SU-DHL-6 (cell line): ENCODE measurements around the gene RELN.

Experiments used
- CTCF ChIP-seq: fragments of 200-600 bp; sonication (generic); IDR thresholded peaks from one replicate; pipeline ENCODE4 v1.5.1; 2017; ENCODE audit warnings: antibody characterized with exemption, mild to moderate bottlenecking, low read length, moderate library complexity; ENCODE audit not compliant: insufficient read depth, poor library complexity, severe bottlenecking
- EZH2phosphoT487 ChIP-seq: fragments of 200-600 bp; sonication (generic), shearing (Covaris generic); conservative IDR thresholded peaks from 2 replicates; pipeline ENCODE4 v1.6.1; 2018; ENCODE audit warnings: mild to moderate bottlenecking, antibody characterized with exemption, low read length, moderate library complexity, mixed read lengths

GRCh38 chr7:104005197-104005596, 15.7 kb upstream of the RELN start:
- TF ChIP-seq CTCF (no peak), EZH2phosphoT487 (no peak)
